SK-N-SH treated with all-trans-retinoic acid at 6 μM for 48 hours (cell line): ENCODE data around the gene DENND6A.

Experiments used
- CREB5 ChIP-seq: fragments of 250-450 bp; sonication (Bioruptor Pico); IDR thresholded peaks from 2 replicates; pipeline ENCODE4 v1.5.1; 2020; ENCODE audit warnings: low read depth, mild to moderate bottlenecking, moderate library complexity

DENND6A gene

GRCh38 chr3:57575966-57576626 lies 116.8 kb downstream of the DENND6A start (continued):
- no peak for TF ChIP-seq CREB5
